AG04449 (cell line): ENCODE data around the gene AOPEP.

ENCODE experiments used
- CTCF ChIA-PET: fragments of 350-600 bp; formaldehyde crosslinking; extraction: SDS; loops from one replicate; lab custom pipeline; 2021; ENCODE audit warnings: antibody characterized with exemption; lab: Yijun Ruan, JAX
- POLR2A ChIA-PET: fragments of 400-600, 350-600 bp; formaldehyde crosslinking; extraction: SDS; loops from one replicate; lab custom pipeline; 2020; ENCODE audit warnings: antibody characterized with exemption, inconsistent platforms; lab: Yijun Ruan, JAX
- DNase-seq: peaks from one replicate; pipeline ENCODE4 v3.0.0-alpha.2; 2010; ENCODE audit warnings: low read depth, low spot score
- H3K4me3 ChIP-seq: 2 replicates; pipeline ENCODE4 v1.5.1; 2011; ENCODE audit warnings: low read depth, mild to moderate bottlenecking, control low read depth, low read length
- TF ChIP-seq, protein P1 (sequence below): IDR thresholded peaks from one replicate; pipeline ENCODE4 v1.5.1; 2011; ENCODE audit warnings: mild to moderate bottlenecking, moderate library complexity, low read length, control low read depth, inconsistent platforms; ENCODE audit not compliant: insufficient read depth; ENCODE audit errors: missing control alignments

AOPEP gene

GRCh38 chr9:94922691-94923107 lies 196.2 kb downstream of the AOPEP start:
- POLR2A ChIA-PET, result interaction anchor here (0.5 to 2.4 kb wide), 11 partner anchors 10 to 100 kb away, joined by 3 to 10 read pairs (median 4); no protein-coding TSS in a partner anchor
- DNase-seq, result no peak
- H3K4me3 ChIP-seq, result no peak overlapping the region
- TF ChIP-seq, protein P1, sequence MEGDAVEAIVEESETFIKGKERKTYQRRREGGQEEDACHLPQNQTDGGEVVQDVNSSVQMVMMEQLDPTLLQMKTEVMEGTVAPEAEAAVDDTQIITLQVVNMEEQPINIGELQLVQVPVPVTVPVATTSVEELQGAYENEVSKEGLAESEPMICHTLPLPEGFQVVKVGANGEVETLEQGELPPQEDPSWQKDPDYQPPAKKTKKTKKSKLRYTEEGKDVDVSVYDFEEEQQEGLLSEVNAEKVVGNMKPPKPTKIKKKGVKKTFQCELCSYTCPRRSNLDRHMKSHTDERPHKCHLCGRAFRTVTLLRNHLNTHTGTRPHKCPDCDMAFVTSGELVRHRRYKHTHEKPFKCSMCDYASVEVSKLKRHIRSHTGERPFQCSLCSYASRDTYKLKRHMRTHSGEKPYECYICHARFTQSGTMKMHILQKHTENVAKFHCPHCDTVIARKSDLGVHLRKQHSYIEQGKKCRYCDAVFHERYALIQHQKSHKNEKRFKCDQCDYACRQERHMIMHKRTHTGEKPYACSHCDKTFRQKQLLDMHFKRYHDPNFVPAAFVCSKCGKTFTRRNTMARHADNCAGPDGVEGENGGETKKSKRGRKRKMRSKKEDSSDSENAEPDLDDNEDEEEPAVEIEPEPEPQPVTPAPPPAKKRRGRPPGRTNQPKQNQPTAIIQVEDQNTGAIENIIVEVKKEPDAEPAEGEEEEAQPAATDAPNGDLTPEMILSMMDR, result no peak
- CTCF ChIA-PET, result interaction anchor here (1.8 kb wide), 1 partner anchor 242 kb away, joined by 5 read pairs; no protein-coding TSS in a partner anchor

GRCh38 chr9:94923326-94924089 lies 197.0 kb downstream of the AOPEP start:
- TF ChIP-seq, protein P1, result no peak
- DNase-seq, result no peak
- CTCF ChIA-PET, result interaction anchor here (1.8 kb wide), 1 partner anchor 243 kb away, joined by 5 read pairs; no protein-coding TSS in a partner anchor
- POLR2A ChIA-PET, result interaction anchor here (0.6 to 2.4 kb wide), 5 partner anchors 10 to 85 kb away, joined by 3 to 9 read pairs (median 4); no protein-coding TSS in a partner anchor
- no peak overlapping the region for H3K4me3 ChIP-seq

- CTCF ChIA-PET, result interaction anchor here (1.2 to 1.3 kb wide), 2 partner anchors 77 to 141 kb away, joined by 3 to 4 read pairs; no protein-coding TSS in a partner anchor
Observed at GRCh38 chr9:94925751-94926430, 199.4 kb downstream of the AOPEP start.

GRCh38 chr9:94926431-94926800 lies 199.9 kb downstream of the AOPEP start:
- DNase-seq, result no peak
- POLR2A ChIA-PET, result no interaction called here
- TF ChIP-seq, protein P1, result no peak
- no peak overlapping the region for H3K4me3 ChIP-seq
- CTCF ChIA-PET, result no interaction called here

More at GRCh38 chr9:94925751-94926430, 199.4 kb downstream of the AOPEP start:
- POLR2A ChIA-PET, result no interaction called here
- H3K4me3 ChIP-seq, result no peak overlapping the region
- DNase-seq, result no peak
- TF ChIP-seq, protein P1, result no peak

DNA sequence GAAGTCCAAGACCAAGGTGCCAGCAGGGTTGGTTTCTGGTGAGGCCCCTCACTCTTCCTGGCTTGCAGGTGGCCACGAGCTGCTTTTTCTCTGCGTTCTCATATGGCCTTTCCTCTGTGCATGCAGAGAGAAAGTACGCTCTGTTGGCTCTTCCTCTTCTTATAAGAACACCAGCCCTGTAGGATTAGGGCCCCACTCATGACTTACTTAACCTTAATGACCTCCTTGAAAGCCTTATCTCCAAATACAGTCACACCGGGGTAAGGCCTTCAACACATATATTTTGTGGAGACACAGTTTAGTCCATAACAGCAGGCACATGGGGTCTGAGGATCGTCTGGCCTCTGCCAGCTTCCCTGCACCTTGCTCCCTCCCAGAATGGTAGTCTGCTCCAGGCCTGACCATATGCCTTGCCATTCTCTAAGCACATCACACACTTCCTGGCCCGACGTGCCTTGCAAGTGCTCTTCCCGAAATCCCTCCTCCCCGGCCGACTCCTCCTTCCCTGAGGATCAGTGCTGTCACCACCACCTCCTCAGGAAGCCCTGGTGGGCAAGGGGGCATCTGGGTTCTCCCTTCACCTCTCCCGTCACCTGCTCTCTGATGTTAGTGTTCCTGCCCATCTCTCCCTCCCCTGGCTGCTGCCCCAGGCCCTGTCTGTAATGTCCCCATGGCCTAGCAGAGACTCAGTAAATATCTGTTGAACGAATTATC lies 200.7 kb downstream of the AOPEP start:
- CTCF ChIA-PET, result no interaction called here
- POLR2A ChIA-PET, result no interaction called here
- no peak overlapping the region for H3K4me3 ChIP-seq
- TF ChIP-seq, protein P1, result no peak
- no peak for DNase-seq
